K562 (cell line): Measurements from ENCODE around the gene RANBP3. TPM values are rescaled to one million over a fixed set of nuclear protein-coding genes. Genes with fewer than 3 reads are reported as not detected.
A peak's percentile ranks its signal among the peaks of the same experiment; 100 is the strongest.

Experiments used
- ATAC-seq: fragments of 200-7000 bp; cut with Tn5 transposase; 3 replicates; pipeline ENCODE4 v1.9.1; 2020; ENCODE audit warnings: moderate library complexity
- BruUV-seq: library from RNA; stranded (reverse); fragments of 400-500 nt; replicated peaks from 2 replicates; lab custom pipeline; 2021; lab: Mats Ljungman, UMichigan
- CTCF ChIA-PET: fragments of 300-600 bp; formaldehyde crosslinking; extraction: SDS; loops from one replicate; lab custom pipeline; 2021; ENCODE audit warnings: low intra/inter-chr PET ratio; lab: Yijun Ruan, JAX
- POLR2A ChIA-PET: fragments of 300-600, 350-650 bp; sonication (Branson Sonifier 250); formaldehyde crosslinking; extraction: SDS; loops from one replicate; lab custom pipeline; 2021; ENCODE audit warnings: antibody characterized with exemption, inconsistent platforms; lab: Yijun Ruan, JAX
- DNase-seq, 4 experiments: peaks; one replicate each; pipeline versions ENCODE4 v3.0.0 to v3.0.0-alpha.2; 2011 to 2018; ENCODE audit warnings: low spot score in 3 of 4, mixed read lengths in 3 of 4; ENCODE audit errors: extremely low read depth in 1 of 4
- FAIRE-seq: peaks from 2 replicates; lab custom pipeline; 2011; peaks lifted over from hg19 to GRCh38; lab: Jason Lieb, UNC
- H2AFZ ChIP-seq: 2 replicates; pipeline ENCODE4 v1.6.0; 2011; ENCODE audit warnings: low read depth, low read length, control low read depth, inconsistent platforms
- H3K27ac ChIP-seq: fragments of 200-600 bp; 3 replicates; pipeline ENCODE4 v1.8.0; 2011; ENCODE audit warnings: low read depth, mild to moderate bottlenecking, control low read depth, inconsistent platforms, low read length, moderate library complexity, mixed read lengths; ENCODE audit errors: extremely low read depth
- H3K27me3 ChIP-seq, 2 experiments: fragments of 300-600 bp in 1 of 2; 2 replicates in 1 of 2; 3 replicates in 1 of 2; pipeline versions ENCODE4 v1.6.0 to v1.8.0; 2011; ENCODE audit warnings: inconsistent platforms in 2 of 2, low read length in 2 of 2, mild to moderate bottlenecking in 1 of 2, mixed read lengths in 1 of 2, moderate library complexity in 1 of 2; ENCODE audit not compliant: control insufficient read depth in 2 of 2, insufficient read depth in 2 of 2
- H3K36me3 ChIP-seq: fragments of 300-600 bp; 3 replicates; pipeline ENCODE4 v1.8.0; 2011; ENCODE audit warnings: mild to moderate bottlenecking, low read length, inconsistent platforms; ENCODE audit not compliant: control insufficient read depth, insufficient read depth
- H3K4me1 ChIP-seq, 2 experiments: fragments of 200-600 bp in 1 of 2; replicated peaks in 1 of 2; 2 replicates in 1 of 2; 3 replicates in 1 of 2; pipeline versions ENCODE4 v1.5.1 to v1.8.0; 2011; ENCODE audit warnings: inconsistent platforms in 2 of 2, low read length in 2 of 2, mild to moderate bottlenecking in 1 of 2, mixed read lengths in 1 of 2, moderate library complexity in 1 of 2; ENCODE audit not compliant: control insufficient read depth in 2 of 2, insufficient read depth in 2 of 2
- H3K4me2 ChIP-seq: 2 replicates; pipeline ENCODE4 v1.6.1; 2011; ENCODE audit warnings: low read length, control low read depth, inconsistent platforms, mixed read lengths; ENCODE audit not compliant: insufficient read depth
- H3K4me3 ChIP-seq: fragments of 200-600 bp; sonication (generic), shearing (Covaris generic); 2 replicates; pipeline ENCODE4 v1.5.1; 2016; ENCODE audit warnings: control low read depth, inconsistent platforms
- H3K79me2 ChIP-seq: fragments of 200-600 bp; 3 replicates; pipeline ENCODE4 v1.8.0; 2011; ENCODE audit warnings: low read length, inconsistent platforms; ENCODE audit not compliant: control insufficient read depth, insufficient read depth
- H3K9ac ChIP-seq, 2 experiments: 2 replicates each; pipeline versions ENCODE4 v1.6.0 to v1.6.1; 2011; ENCODE audit warnings: low read depth in 2 of 2, low read length in 2 of 2, control low read depth in 1 of 2, inconsistent platforms in 1 of 2, mild to moderate bottlenecking in 1 of 2, mixed read lengths in 1 of 2; ENCODE audit not compliant: insufficient read depth in 1 of 2
- H3K9me1 ChIP-seq: one replicate; pipeline ENCODE4 v1.6.0; 2011; ENCODE audit warnings: inconsistent platforms, mild to moderate bottlenecking, low read length, moderate library complexity; ENCODE audit not compliant: control insufficient read depth, insufficient read depth
- H3K9me3 ChIP-seq: replicated peaks from 2 replicates; pipeline ENCODE4 v1.5.1; 2011; ENCODE audit warnings: low read depth, low read length, inconsistent platforms; ENCODE audit not compliant: control insufficient read depth, insufficient read depth
- H4K20me1 ChIP-seq: replicated peaks from 2 replicates; pipeline ENCODE4 v1.6.1; 2011; ENCODE audit warnings: low read length, inconsistent platforms, mixed read lengths; ENCODE audit not compliant: control insufficient read depth, insufficient read depth
- CEBPG ChIP-seq, 3 experiments: fragments of 200-800 bp in 1 of 3; sonication (Bioruptor generic) in 1 of 3; sonication (generic) in 1 of 3; formaldehyde crosslinking in 1 of 3; IDR thresholded peaks in 2 of 3; conservative IDR thresholded peaks in 1 of 3; 2 replicates each; pipeline versions ENCODE4 v1.6.1 to v1.8.0; 2016 to 2022; ENCODE audit warnings: missing compliant biosample characterization in 2 of 3, missing genetic modification characterization in 2 of 3, mild to moderate bottlenecking in 1 of 3, missing genetic modification reagents in 1 of 3
- CHD1 ChIP-seq: fragments of 200-600 bp; sonication (generic); IDR thresholded peaks from one replicate; pipeline ENCODE4 v1.6.1; 2012; ENCODE audit warnings: mild to moderate bottlenecking, moderate library complexity, low read length, inconsistent platforms
- GATAD2B ChIP-seq: fragments of 450-650 bp; IDR thresholded peaks from 2 replicates; pipeline ENCODE4 v1.6.1; 2017; ENCODE audit warnings: mild to moderate bottlenecking, borderline replicate concordance
- KDM4B ChIP-seq, 2 experiments: fragments of 450-650 bp in 1 of 2; sonication (generic) in 1 of 2; IDR thresholded peaks; 2 replicates each; pipeline ENCODE4 v1.6.1; 2016 to 2017; ENCODE audit warnings: borderline replicate concordance in 2 of 2, antibody characterized with exemption in 1 of 2, low read depth in 1 of 2, mild to moderate bottlenecking in 1 of 2
- NFIC ChIP-seq: fragments of 450-650 bp; IDR thresholded peaks from 2 replicates; pipeline ENCODE4 v1.6.1; 2017; ENCODE audit warnings: mild to moderate bottlenecking, inconsistent platforms
- POLR2A ChIP-seq: fragments of 450-650 bp; conservative IDR thresholded peaks from 2 replicates; pipeline ENCODE4 v1.6.1; 2016
- RB1 ChIP-seq: fragments of 450-650 bp; IDR thresholded peaks from 2 replicates; pipeline ENCODE4 v1.6.1; 2017; ENCODE audit warnings: low read depth, mild to moderate bottlenecking
- STAT5A ChIP-seq: IDR thresholded peaks from 2 replicates; pipeline ENCODE4 v1.6.1; 2012; ENCODE audit warnings: low read length, inconsistent platforms, borderline replicate concordance
- TGIF2 ChIP-seq: sonication (generic); formaldehyde crosslinking; IDR thresholded peaks from 2 replicates; pipeline ENCODE4 v1.8.1; 2022; ENCODE audit warnings: mild to moderate bottlenecking, missing genetic modification reagents, moderate library complexity
- ZNF121 ChIP-seq: sonication (generic); formaldehyde crosslinking; conservative IDR thresholded peaks from 2 replicates; pipeline ENCODE4 v1.8.0; 2022; ENCODE audit warnings: missing genetic modification reagents
- ZNF75A ChIP-seq: fragments of 450-650 bp; formaldehyde crosslinking; IDR thresholded peaks from 2 replicates; pipeline ENCODE4 v1.4.0; 2020; ENCODE audit warnings: mild to moderate bottlenecking
- WGBS: fragments of 100-300 bp; shearing (Covaris generic); methylation state at CpG from one replicate; pipeline ENCODE4 v1.1.6; 2016; ENCODE audit warnings: low coverage, mixed read lengths; ENCODE audit not compliant: insufficient coverage; ENCODE audit errors: missing lambda C conversion rate; 5-methylcytosine and 5-hydroxymethylcytosine counted together
- in situ Hi-C: fragments of 300-500 bp; cut with MboI; formaldehyde crosslinking; loops from 4 replicates; pipeline ENCODE4 v1.15.0; 2018; ENCODE audit warnings: inconsistent platforms, mixed read lengths
- intact Hi-C: fragments of 100-400 bp; cut with micrococcal nuclease; formaldehyde crosslinking; loops from 2 replicates; pipeline ENCODE4 v1.14.2; 2022
- polyA plus RNA-seq, 8 experiments: library from polyadenylated mRNA; depleted of rRNA in 4 of 8; stranded (reverse) in 5 of 8; unstranded in 3 of 8; fragments of >200 nt; fragmentation: Nextera tagmentation in 2 of 8; fragmentation: Illumina TruSeq in 1 of 8; extraction: Ambion mirVana in 2 of 8; extraction: Trizol in 1 of 8; gene quantifications; 2 replicates each; pipeline versions ENCODE4 v1.2.1 to v1.2.3, GENCODE V29; 2011 to 2014; ENCODE audit warnings: inconsistent platforms in 1 of 8, missing spikeins in 1 of 8
- total RNA-seq, 7 experiments: library from RNA; depleted of rRNA in 6 of 7; stranded (reverse); fragments of >200 nt in 6 of 7; fragmentation: Illumina TruSeq in 2 of 7; extraction: Trizol in 2 of 7; gene quantifications; 2 replicates each; pipeline versions ENCODE4 v1.2.1 to v1.2.3, GENCODE V29; 2011 to 2021; ENCODE audit warnings: low replicate concordance in 1 of 7
- TF ChIP-seq, protein P1 (sequence below): sonication (generic); formaldehyde crosslinking; IDR thresholded peaks from 2 replicates; pipeline ENCODE4 v1.8.0; 2022; ENCODE audit warnings: missing genetic modification reagents, mild to moderate bottlenecking, borderline replicate concordance
- TF ChIP-seq, protein P2 (sequence below): sonication (generic); formaldehyde crosslinking; IDR thresholded peaks from 2 replicates; pipeline ENCODE4 v1.8.1; 2023; ENCODE audit warnings: mild to moderate bottlenecking, missing genetic modification reagents
- TF ChIP-seq, protein P3 (sequence below): sonication (generic); IDR thresholded peaks from 2 replicates; pipeline ENCODE4 v1.6.1; 2016

The RANBP3 gene
- total and polyA plus RNA-seq, 9 of the 15 experiments (the other 6 are each of a cell fraction or from before 2014, with no cell fraction given), result 0.90 to 95.1 (median 63.2) TPM

DNA sequence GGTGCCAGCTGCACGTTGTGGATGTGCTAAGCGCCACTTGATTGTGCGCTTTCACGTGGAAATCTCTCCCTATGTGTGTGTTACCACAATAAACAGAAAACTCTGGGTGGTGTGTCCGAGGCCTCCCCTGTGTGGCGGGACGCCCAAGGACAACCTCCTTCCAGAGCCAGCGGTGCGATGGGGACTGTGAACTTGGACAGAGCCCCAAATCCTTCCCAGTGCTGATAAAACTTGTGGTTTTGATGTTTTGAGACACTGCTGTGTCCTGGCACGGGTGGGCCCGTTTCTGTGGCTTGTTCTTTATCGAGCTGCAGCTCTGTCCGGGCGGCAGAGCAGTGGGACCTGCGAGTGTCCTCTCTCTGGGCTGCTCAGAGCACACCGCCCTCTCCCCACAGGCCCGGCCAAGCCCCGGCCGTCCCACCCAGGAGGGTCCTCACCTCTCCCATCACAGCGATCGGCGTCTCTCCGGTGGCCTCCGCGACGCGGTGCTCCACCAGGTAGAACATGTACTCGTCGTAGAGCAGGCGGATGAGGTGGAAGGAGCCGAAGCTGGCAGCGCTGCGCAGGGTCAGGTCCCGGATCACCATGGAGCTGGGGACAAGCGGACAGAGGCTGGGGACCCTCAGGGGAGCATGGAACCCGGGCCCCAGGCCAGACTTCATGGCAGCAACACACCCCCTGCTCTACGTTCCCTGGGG, 18.8 kb upstream of the RANBP3 start:
- H2AFZ ChIP-seq, result no peak overlapping the region
- WGBS, result 82% methylated on average over 32 of the region's 37 CpGs
- DNase-seq (no peak), FAIRE-seq (no peak), ATAC-seq (no peak)
- H4K20me1 ChIP-seq, result no peaks in the 10 kb centered on the region
- H3K9me3 ChIP-seq, result no peaks in the 10 kb centered on the region
- H3K4me1 ChIP-seq, result peaks cover 0 to 33% of the 10 kb centered on the region in 2 experiments; a peak in 2 of 5 replicates
- H3K9me1 ChIP-seq, result no peaks in the 10 kb centered on the region
- in situ Hi-C loops, result no loop called here
- no peaks in the 10 kb centered on the region for H3K36me3 ChIP-seq
- no peak overlapping the region for H3K4me2 ChIP-seq
- intact Hi-C loops, result no loop called here
- CTCF ChIA-PET, result no interaction called here
- H3K27me3 ChIP-seq, result no peaks in the 10 kb centered on the region
- POLR2A ChIA-PET, result interaction anchor here (0.6 to 1.0 kb wide), 2 partner anchors 112 to 145 kb away, joined by 3 to 4 read pairs; no protein-coding TSS in a partner anchor
- no peak overlapping the region for H3K27ac ChIP-seq
- H3K79me2 ChIP-seq, result no peaks in the 10 kb centered on the region
- H3K4me3 ChIP-seq, result no peak overlapping the region
- peak overlapping the region in 1 of 2 experiments; percentile 28; a peak in 2 of 4 replicates for H3K9ac ChIP-seq
- no TSS peak for BruUV-seq
- TF ChIP-seq ZNF75A (CRISPR knock-in tag) (no peak), TGIF2 (no peak), ZNF121 (CRISPR knock-in tag) (no peak), RB1 (no peak), CEBPG (CRISPR knock-in tag; IDR thresholded peaks at IDR 0.05) (no peak), CEBPG (tag; conservative IDR thresholded peaks at IDR 0.05 in 1 of 2, IDR thresholded peaks at IDR 0.05 in 1 of 2) (no peak), CHD1 (no peak), POLR2A (no peak), STAT5A (no peak), NFIC (no peak), KDM4B (IDR thresholded peaks at IDR 0.05; ENCODE audit: borderline replicate concordance in 2 of 2, low read depth in 1 of 2) (no peak), GATAD2B (no peak)
- TF ChIP-seq, protein P1, sequence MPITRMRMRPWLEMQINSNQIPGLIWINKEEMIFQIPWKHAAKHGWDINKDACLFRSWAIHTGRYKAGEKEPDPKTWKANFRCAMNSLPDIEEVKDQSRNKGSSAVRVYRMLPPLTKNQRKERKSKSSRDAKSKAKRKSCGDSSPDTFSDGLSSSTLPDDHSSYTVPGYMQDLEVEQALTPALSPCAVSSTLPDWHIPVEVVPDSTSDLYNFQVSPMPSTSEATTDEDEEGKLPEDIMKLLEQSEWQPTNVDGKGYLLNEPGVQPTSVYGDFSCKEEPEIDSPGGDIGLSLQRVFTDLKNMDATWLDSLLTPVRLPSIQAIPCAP (CRISPR knock-in tag), result no peak
- TF ChIP-seq, protein P2, sequence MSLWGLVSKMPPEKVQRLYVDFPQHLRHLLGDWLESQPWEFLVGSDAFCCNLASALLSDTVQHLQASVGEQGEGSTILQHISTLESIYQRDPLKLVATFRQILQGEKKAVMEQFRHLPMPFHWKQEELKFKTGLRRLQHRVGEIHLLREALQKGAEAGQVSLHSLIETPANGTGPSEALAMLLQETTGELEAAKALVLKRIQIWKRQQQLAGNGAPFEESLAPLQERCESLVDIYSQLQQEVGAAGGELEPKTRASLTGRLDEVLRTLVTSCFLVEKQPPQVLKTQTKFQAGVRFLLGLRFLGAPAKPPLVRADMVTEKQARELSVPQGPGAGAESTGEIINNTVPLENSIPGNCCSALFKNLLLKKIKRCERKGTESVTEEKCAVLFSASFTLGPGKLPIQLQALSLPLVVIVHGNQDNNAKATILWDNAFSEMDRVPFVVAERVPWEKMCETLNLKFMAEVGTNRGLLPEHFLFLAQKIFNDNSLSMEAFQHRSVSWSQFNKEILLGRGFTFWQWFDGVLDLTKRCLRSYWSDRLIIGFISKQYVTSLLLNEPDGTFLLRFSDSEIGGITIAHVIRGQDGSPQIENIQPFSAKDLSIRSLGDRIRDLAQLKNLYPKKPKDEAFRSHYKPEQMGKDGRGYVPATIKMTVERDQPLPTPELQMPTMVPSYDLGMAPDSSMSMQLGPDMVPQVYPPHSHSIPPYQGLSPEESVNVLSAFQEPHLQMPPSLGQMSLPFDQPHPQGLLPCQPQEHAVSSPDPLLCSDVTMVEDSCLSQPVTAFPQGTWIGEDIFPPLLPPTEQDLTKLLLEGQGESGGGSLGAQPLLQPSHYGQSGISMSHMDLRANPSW (CRISPR knock-in tag), result no peak
- TF ChIP-seq, protein P3, sequence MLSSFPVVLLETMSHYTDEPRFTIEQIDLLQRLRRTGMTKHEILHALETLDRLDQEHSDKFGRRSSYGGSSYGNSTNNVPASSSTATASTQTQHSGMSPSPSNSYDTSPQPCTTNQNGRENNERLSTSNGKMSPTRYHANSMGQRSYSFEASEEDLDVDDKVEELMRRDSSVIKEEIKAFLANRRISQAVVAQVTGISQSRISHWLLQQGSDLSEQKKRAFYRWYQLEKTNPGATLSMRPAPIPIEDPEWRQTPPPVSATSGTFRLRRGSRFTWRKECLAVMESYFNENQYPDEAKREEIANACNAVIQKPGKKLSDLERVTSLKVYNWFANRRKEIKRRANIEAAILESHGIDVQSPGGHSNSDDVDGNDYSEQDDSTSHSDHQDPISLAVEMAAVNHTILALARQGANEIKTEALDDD, result no peak
